Middle frontal gyrus (tissue), 1 donor: ENCODE measurements around the gene ELF2.
"Not testable (repeated sequence)": the region's sequence is repeated elsewhere in the genome, so short reads cannot be mapped to it uniquely, and the experiment has no call there.

Experiments
- DNase-seq: peaks from one replicate; pipeline ENCODE4 v3.0.0-alpha.2; 2015; ENCODE audit warnings: low spot score; ENCODE audit errors: extremely low spot score

ELF2 gene

GRCh38 chr4:139082750-139083606 lies 94.0 kb downstream of the ELF2 start:
- peak; percentile 94 for DNase-seq

GRCh38 chr4:139078926-139079325 lies 98.1 kb downstream of the ELF2 start:
- DNase-seq, result no peak

- DNase-seq, result no peak
These were observed 99.3 kb downstream of the ELF2 start for GRCh38 chr4:139077567-139078355.

GRCh38 chr4:139076016-139076744 lies 100.8 kb downstream of the ELF2 start:
- DNase-seq, result no peak

- DNase-seq, result no peak
These were observed 116.4 kb downstream of the ELF2 start for GRCh38 chr4:139060591-139060990.

GRCh38 chr4:139059026-139059425 lies 118.0 kb downstream of the ELF2 start:
- DNase-seq, result not testable (repeated sequence)

GRCh38 chr4:139054791-139055505 lies 122.1 kb downstream of the ELF2 start:
- DNase-seq, result no peak

GRCh38 chr4:139053909-139054308 lies 123.1 kb downstream of the ELF2 start:
- no peak for DNase-seq

GRCh38 chr4:139050446-139050845 lies 126.6 kb downstream of the ELF2 start:
- no peak for DNase-seq

GRCh38 chr4:139048026-139048425 lies 129.0 kb downstream of the ELF2 start:
- DNase-seq, result no peak

- no peak for DNase-seq
These were observed 132.7 kb downstream of the ELF2 start for GRCh38 chr4:139044291-139044690.

GRCh38 chr4:139042981-139043460 lies 134.0 kb downstream of the ELF2 start:
- peak; percentile 20 for DNase-seq

- DNase-seq, result no peak
These were observed 138.1 kb downstream of the ELF2 start for GRCh38 chr4:139038874-139039443.

GRCh38 chr4:139036885-139037284 lies 140.1 kb downstream of the ELF2 start:
- no peak for DNase-seq

GRCh38 chr4:139035650-139036049 lies 141.4 kb downstream of the ELF2 start:
- DNase-seq, result no peak

GRCh38 chr4:139030614-139031235 lies 146.3 kb downstream of the ELF2 start:
- peak; percentile 80 for DNase-seq

- not testable (repeated sequence) for DNase-seq
These were observed 147.1 kb downstream of the ELF2 start for GRCh38 chr4:139029866-139030363.

GRCh38 chr4:139028191-139028661 lies 148.8 kb downstream of the ELF2 start:
- DNase-seq, result no peak

- no peak for DNase-seq
These were observed 149.2 kb downstream of the ELF2 start for GRCh38 chr4:139027776-139028175.

- no peak for DNase-seq
These were observed 151.2 kb downstream of the ELF2 start for GRCh38 chr4:139025841-139026240.
